HL-60 (cell line): ENCODE results near the gene ARHGAP26.

Experiments
- DNase-seq, 2 experiments: peaks; one replicate each; pipeline ENCODE4 v3.0.0-alpha.2; 2010 to 2020; ENCODE audit warnings: low read depth in 1 of 2, low spot score in 1 of 2
- H3K27ac ChIP-seq: fragments of 250-450 bp; sonication (Bioruptor Pico); replicated peaks from 2 replicates; pipeline ENCODE4 v1.5.1; 2020; ENCODE audit warnings: mild to moderate bottlenecking, moderate library complexity
- H3K27me3 ChIP-seq: fragments of 250-450 bp; sonication (Bioruptor Pico); 2 replicates; pipeline ENCODE4 v1.5.1; 2021; ENCODE audit warnings: mild to moderate bottlenecking, moderate library complexity; ENCODE audit not compliant: insufficient read depth, poor library complexity, severe bottlenecking
- H3K4me3 ChIP-seq: replicated peaks from 2 replicates; pipeline ENCODE4 v1.5.1; 2011; ENCODE audit warnings: mild to moderate bottlenecking, control low read depth, low read length; ENCODE audit not compliant: insufficient read depth
- GABPA ChIP-seq: IDR thresholded peaks from 2 replicates; pipeline ENCODE4 v1.6.1; 2012; ENCODE audit warnings: low read depth
- POLR2AphosphoS5 ChIP-seq: IDR thresholded peaks from 2 replicates; pipeline ENCODE4 v1.6.1; 2012; ENCODE audit warnings: low read depth
- SPI1 ChIP-seq: IDR thresholded peaks from 2 replicates; pipeline ENCODE4 v1.6.1; 2012; ENCODE audit warnings: low read depth, mild to moderate bottlenecking, borderline replicate concordance
- TF ChIP-seq, protein P1 (sequence below): IDR thresholded peaks from one replicate; pipeline ENCODE4 v1.5.1; 2011; ENCODE audit warnings: low read length, control low read depth, inconsistent platforms; ENCODE audit not compliant: insufficient read depth
- TF ChIP-seq, protein P2 (sequence below): IDR thresholded peaks from 2 replicates; pipeline ENCODE4 v1.6.1; 2012; ENCODE audit warnings: low read depth; ENCODE audit not compliant: insufficient replicate concordance

Gene ARHGAP26

DNA sequence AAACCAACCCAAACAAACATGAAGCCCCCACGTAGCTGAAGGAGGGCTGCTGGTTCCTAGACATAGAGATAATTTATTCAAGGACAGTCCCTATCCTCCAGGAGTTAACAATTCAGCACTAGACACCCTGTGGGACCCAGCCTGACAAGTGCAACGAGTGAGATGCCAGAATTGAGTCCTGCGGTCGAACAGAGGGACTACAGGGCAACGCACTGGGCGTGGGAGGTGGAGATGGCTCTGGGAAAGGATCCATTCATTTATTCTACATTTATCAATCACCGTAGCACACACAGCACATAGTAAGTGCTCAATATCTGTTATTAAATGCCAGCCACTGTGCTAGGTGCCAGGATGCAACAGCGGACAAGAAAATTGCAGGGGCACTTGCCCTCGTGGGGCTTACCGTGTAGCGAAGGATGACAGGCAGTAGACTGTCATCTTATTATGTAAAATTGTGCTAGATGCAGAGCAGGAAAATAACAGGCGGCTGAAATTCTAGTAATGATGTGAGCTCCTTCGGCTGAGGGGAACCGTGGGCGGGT, 855 bp upstream of the ARHGAP26 start:
- TF ChIP-seq SPI1 (no peak), POLR2AphosphoS5 (no peak), GABPA (no peak)
- TF ChIP-seq, protein P1, sequence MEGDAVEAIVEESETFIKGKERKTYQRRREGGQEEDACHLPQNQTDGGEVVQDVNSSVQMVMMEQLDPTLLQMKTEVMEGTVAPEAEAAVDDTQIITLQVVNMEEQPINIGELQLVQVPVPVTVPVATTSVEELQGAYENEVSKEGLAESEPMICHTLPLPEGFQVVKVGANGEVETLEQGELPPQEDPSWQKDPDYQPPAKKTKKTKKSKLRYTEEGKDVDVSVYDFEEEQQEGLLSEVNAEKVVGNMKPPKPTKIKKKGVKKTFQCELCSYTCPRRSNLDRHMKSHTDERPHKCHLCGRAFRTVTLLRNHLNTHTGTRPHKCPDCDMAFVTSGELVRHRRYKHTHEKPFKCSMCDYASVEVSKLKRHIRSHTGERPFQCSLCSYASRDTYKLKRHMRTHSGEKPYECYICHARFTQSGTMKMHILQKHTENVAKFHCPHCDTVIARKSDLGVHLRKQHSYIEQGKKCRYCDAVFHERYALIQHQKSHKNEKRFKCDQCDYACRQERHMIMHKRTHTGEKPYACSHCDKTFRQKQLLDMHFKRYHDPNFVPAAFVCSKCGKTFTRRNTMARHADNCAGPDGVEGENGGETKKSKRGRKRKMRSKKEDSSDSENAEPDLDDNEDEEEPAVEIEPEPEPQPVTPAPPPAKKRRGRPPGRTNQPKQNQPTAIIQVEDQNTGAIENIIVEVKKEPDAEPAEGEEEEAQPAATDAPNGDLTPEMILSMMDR, result no peak
- TF ChIP-seq, protein P2, sequence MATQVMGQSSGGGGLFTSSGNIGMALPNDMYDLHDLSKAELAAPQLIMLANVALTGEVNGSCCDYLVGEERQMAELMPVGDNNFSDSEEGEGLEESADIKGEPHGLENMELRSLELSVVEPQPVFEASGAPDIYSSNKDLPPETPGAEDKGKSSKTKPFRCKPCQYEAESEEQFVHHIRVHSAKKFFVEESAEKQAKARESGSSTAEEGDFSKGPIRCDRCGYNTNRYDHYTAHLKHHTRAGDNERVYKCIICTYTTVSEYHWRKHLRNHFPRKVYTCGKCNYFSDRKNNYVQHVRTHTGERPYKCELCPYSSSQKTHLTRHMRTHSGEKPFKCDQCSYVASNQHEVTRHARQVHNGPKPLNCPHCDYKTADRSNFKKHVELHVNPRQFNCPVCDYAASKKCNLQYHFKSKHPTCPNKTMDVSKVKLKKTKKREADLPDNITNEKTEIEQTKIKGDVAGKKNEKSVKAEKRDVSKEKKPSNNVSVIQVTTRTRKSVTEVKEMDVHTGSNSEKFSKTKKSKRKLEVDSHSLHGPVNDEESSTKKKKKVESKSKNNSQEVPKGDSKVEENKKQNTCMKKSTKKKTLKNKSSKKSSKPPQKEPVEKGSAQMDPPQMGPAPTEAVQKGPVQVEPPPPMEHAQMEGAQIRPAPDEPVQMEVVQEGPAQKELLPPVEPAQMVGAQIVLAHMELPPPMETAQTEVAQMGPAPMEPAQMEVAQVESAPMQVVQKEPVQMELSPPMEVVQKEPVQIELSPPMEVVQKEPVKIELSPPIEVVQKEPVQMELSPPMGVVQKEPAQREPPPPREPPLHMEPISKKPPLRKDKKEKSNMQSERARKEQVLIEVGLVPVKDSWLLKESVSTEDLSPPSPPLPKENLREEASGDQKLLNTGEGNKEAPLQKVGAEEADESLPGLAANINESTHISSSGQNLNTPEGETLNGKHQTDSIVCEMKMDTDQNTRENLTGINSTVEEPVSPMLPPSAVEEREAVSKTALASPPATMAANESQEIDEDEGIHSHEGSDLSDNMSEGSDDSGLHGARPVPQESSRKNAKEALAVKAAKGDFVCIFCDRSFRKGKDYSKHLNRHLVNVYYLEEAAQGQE, result no peak
- peak overlapping the region; percentile 98 for H3K4me3 ChIP-seq
- H3K27ac ChIP-seq, result peak overlapping the region; percentile 61; the same call in 1 of the 2 replicates
- peak in 1 of 2 experiments; percentile 30 for DNase-seq
- H3K27me3 ChIP-seq, result no peaks in the 10 kb centered on the region

DNA sequence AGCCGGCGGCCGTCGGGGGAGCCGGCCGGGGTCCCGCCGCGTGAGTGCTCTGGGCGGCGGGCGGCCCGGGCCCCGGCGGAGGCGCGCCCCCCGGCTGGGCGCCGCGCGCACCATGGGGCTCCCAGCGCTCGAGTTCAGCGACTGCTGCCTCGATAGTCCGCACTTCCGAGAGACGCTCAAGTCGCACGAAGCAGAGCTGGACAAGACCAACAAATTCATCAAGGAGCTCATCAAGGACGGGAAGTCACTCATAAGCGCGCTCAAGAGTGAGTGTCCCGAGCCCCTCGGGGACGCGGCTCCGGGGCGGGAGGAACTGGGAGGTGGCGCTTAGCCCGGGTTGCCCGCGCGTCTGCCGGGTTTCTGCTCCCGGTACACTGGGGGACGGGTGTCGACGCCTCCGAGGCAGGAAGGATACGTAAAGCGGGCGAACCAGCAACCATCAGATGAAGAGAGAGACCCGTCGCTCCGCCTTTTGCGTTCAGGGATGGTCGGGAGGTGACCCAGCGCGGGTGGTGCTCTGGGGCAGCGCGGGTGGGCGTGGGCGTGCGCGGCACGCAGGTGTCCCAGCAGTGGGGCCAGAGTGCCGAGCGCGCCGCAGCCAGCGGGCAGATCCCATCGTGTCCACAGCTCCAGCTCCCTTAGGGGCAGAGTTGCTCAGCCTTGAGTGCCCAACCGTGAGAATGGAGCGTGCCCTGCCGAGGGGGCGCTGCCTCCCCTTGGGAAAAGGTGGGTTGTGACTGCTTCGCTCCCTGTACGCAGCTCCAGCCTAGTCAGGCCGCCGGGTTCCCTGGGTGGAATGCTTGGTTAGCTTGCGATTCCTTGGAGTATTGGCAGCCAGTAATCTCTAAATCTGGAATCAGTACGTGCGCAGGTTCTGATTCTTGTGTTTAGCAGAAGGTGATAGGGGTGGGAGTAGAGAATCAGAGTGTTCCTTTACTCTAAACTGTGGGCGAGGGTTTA, 753 bp downstream of the ARHGAP26 start:
- TF ChIP-seq SPI1 (peak; percentile 47; the same call in 1 of the 2 replicates), POLR2AphosphoS5 (no peak; the same call in 1 of the 2 replicates), GABPA (no peak)
- TF ChIP-seq, protein P2, result no peak
- TF ChIP-seq, protein P1, result peak; percentile 6
- H3K4me3 ChIP-seq, result peak overlapping the region; percentile 98
- no peaks in the 10 kb centered on the region for H3K27me3 ChIP-seq
- H3K27ac ChIP-seq, result peak overlapping the region; percentile 67
- DNase-seq, result peak; percentile 51 to 58

DNA sequence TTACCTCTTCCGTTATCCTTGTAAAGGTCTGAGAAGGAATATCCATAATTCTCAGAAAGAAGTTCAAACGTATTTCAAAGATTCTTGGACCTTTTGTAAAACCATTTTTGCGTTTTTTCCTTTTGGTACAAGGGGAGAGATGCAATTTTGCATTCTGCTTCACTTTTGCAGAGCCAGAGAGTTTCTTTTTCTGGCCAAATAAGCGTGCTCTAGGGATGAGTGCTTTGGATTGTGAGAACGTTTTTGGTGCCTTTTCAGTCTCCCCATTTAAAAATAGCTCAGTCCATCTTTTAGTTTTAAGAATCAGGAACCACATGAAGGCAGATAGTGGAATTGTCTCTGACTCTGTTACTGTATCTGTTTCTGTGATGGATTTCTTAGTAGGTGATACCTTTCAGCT, 1.5 kb downstream of the ARHGAP26 start:
- Histone ChIP-seq H3K27ac (no peak overlapping the region), H3K27me3 (no peaks in the 10 kb centered on the region), H3K4me3 (peak overlapping the region; percentile 98)
- TF ChIP-seq SPI1 (no peak), POLR2AphosphoS5 (no peak), GABPA (no peak)
- TF ChIP-seq, protein P2, result no peak
- TF ChIP-seq, protein P1, result no peak
- DNase-seq, result no peak
